Glomerular visceral epithelial cell (primary cell): Measurements from ENCODE around the gene PHRF1.
A peak's percentile ranks its signal among the peaks of the same experiment; 100 is the strongest.

Experiments
- DNase-seq: peaks from one replicate; pipeline ENCODE4 v3.0.0-alpha.2; 2016; ENCODE audit errors: extremely low spot score

The PHRF1 gene

GRCh38 chr11:575996-576768 lies at the start of gene PHRF1:
Gene PHRF1, plus strand, starts transcription at chr11:576470. Its CDS starts 5,043 bp downstream, at chr11:581513.
- peak; percentile 94 for DNase-seq

- DNase-seq, result no peak
Observed at GRCh38 chr11:528166-528814, 48.0 kb upstream of the PHRF1 start.

- no peak for DNase-seq
Observed at GRCh38 chr11:528815-529727, 47.2 kb upstream of the PHRF1 start.

- no peak for DNase-seq
Observed at GRCh38 chr11:529728-530411, 46.4 kb upstream of the PHRF1 start.

GRCh38 chr11:530960-531831 lies 45.1 kb upstream of the PHRF1 start:
- DNase-seq, result no peak

- DNase-seq, result no peak
Observed at GRCh38 chr11:531919-532526, 44.2 kb upstream of the PHRF1 start.

GRCh38 chr11:532527-532985 lies 43.7 kb upstream of the PHRF1 start:
- DNase-seq, result no peak

GRCh38 chr11:532986-533585 lies 43.2 kb upstream of the PHRF1 start:
- DNase-seq, result no peak

GRCh38 chr11:533586-534395 lies 42.5 kb upstream of the PHRF1 start:
- DNase-seq, result no peak

GRCh38 chr11:534396-535209 lies 41.7 kb upstream of the PHRF1 start:
- DNase-seq, result no peak

GRCh38 chr11:535210-535518 lies 41.1 kb upstream of the PHRF1 start:
- DNase-seq, result no peak

GRCh38 chr11:535519-536454 lies 40.5 kb upstream of the PHRF1 start, which contains the start of gene HRAS:
Gene HRAS, minus strand, starts transcription at chr11:535576.
- DNase-seq, result peak; percentile 95

- DNase-seq, result peak; percentile 55
Observed at GRCh38 chr11:536841-537621, 39.2 kb upstream of the PHRF1 start, which contains the start of gene LRRC56. Gene LRRC56, plus strand, starts transcription at chr11:537527. Its CDS starts 3,158 bp downstream, at chr11:540685.

- DNase-seq, result no peak
Observed at GRCh38 chr11:537622-538430, 38.4 kb upstream of the PHRF1 start.

GRCh38 chr11:538431-539051 lies 37.7 kb upstream of the PHRF1 start:
- DNase-seq, result no peak
